ENCODE measurements around the gene PRKRIP1. TPM values are rescaled to one million over a fixed set of nuclear protein-coding genes. Genes with fewer than 3 reads are reported as not detected.
"Not testable (repeated sequence)": the region's sequence is repeated elsewhere in the genome, so short reads cannot be mapped to it uniquely, and the experiment has no call there.

The PRKRIP1 gene
- total RNA-seq, 1 experiment from 2014 or later = 20.9 TPM

GRCh38 chr7:102431617-102432298, 35.6 kb downstream of the PRKRIP1 start:
- DNase-seq (ENCODE audit: low spot score) = no peak

- no peak for DNase-seq (ENCODE audit: low spot score)
Measured at GRCh38 chr7:102432442-102433218, 36.5 kb downstream of the PRKRIP1 start.

- DNase-seq (ENCODE audit: low spot score) = peak; percentile 69
Measured at GRCh38 chr7:102433219-102434038, 37.3 kb downstream of the PRKRIP1 start, which contains the start of gene ORAI2. ORAI2 (plus strand) TSS chr7:102433575; CDS start chr7:102438957, 5,382 bp downstream.

GRCh38 chr7:102434039-102434486, 37.9 kb downstream of the PRKRIP1 start:
- no peak for DNase-seq (ENCODE audit: low spot score)

- no peak for DNase-seq (ENCODE audit: low spot score)
Measured at GRCh38 chr7:102436118-102436517, 40.0 kb downstream of the PRKRIP1 start.

GRCh38 chr7:102439963-102440795, 44.0 kb downstream of the PRKRIP1 start:
- DNase-seq (ENCODE audit: low spot score) = peak; percentile 79

- DNase-seq (ENCODE audit: low spot score) = no peak
Measured at GRCh38 chr7:102444961-102445673, 49.0 kb downstream of the PRKRIP1 start.

GRCh38 chr7:102445674-102446071, 49.5 kb downstream of the PRKRIP1 start:
- DNase-seq (ENCODE audit: low spot score) = no peak

GRCh38 chr7:102446387-102447156, 50.4 kb downstream of the PRKRIP1 start:
- no peak for DNase-seq (ENCODE audit: low spot score)

- DNase-seq (ENCODE audit: low spot score) = no peak
Measured at GRCh38 chr7:102447311-102447710, 51.1 kb downstream of the PRKRIP1 start.

- no peak for DNase-seq (ENCODE audit: low spot score)
Measured at GRCh38 chr7:102449136-102449535, 53.0 kb downstream of the PRKRIP1 start.

GRCh38 chr7:102450242-102450641, 54.1 kb downstream of the PRKRIP1 start:
- DNase-seq (ENCODE audit: low spot score) = no peak

GRCh38 chr7:102451371-102452054, 55.4 kb downstream of the PRKRIP1 start:
- no peak for DNase-seq (ENCODE audit: low spot score)

- DNase-seq (ENCODE audit: low spot score) = no peak
Measured at GRCh38 chr7:102452451-102452850, 56.3 kb downstream of the PRKRIP1 start.

- no peak for DNase-seq (ENCODE audit: low spot score)
Measured at GRCh38 chr7:102453319-102453718, 57.2 kb downstream of the PRKRIP1 start.

GRCh38 chr7:102454468-102454867, 58.3 kb downstream of the PRKRIP1 start:
- no peak for DNase-seq (ENCODE audit: low spot score)

GRCh38 chr7:102454932-102455331, 58.8 kb downstream of the PRKRIP1 start:
- DNase-seq (ENCODE audit: low spot score) = not testable (repeated sequence)

- DNase-seq (ENCODE audit: low spot score) = no peak
Measured at GRCh38 chr7:102455596-102455995, 59.4 kb downstream of the PRKRIP1 start.

- peak; percentile 48 for DNase-seq (ENCODE audit: low spot score)
Measured at GRCh38 chr7:102456327-102456726, 60.2 kb downstream of the PRKRIP1 start.

Data from H4 (cell line).